K562 treated with DMSO at 1 percent for 12 hours (cell line): ENCODE results near the gene GPATCH4. TPM values are rescaled to one million over a fixed set of nuclear protein-coding genes. Genes with fewer than 3 reads are reported as not detected.

ENCODE experiments used
- total RNA-seq: library from RNA; unstranded; fragments of 300-600 nt; gene quantifications from 2 replicates; pipeline ENCODE4 v1.2.3, GENCODE V29; 2022; ENCODE audit not compliant: insufficient read depth

Gene GPATCH4
- 10.7 and 21.3 TPM in 2 replicates for total RNA-seq

DNA sequence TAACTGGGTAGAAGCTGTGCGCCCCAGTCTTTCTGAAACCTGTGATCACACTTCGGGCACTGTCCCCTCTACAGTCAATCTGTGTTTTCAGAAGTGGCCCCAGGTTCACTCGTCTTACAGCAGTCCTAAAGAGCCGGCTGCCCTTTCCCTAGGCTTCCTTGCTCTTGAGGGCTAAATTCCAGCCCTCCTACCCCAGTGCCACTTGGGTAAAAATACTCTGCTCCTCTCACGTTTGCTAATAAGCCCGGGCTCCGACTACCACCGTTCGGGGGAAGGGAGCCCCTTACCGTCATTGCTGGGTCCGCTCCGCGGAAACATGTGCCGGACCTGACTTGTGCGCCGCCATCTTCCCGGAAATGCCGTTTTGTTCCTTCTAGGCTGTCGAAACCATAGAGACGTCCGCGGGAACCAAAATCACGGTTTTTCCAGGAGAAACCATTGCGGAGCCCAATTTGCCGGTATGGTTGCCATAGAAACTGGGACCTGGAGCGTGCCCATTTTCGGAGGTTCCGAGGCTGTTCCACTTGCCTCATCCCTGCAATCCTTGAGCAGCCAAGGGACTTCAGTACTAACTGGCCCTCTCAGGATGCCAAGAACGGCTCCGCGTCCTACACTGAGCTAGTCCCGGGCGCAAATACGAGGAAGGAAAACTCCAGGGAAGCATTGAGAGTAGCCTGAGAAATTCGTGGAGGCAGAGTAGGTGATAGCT, at the start of gene GPATCH4:
GPATCH4 (minus strand) TSS at position 358 of the 709 bp plus-strand sequence.

DNA sequence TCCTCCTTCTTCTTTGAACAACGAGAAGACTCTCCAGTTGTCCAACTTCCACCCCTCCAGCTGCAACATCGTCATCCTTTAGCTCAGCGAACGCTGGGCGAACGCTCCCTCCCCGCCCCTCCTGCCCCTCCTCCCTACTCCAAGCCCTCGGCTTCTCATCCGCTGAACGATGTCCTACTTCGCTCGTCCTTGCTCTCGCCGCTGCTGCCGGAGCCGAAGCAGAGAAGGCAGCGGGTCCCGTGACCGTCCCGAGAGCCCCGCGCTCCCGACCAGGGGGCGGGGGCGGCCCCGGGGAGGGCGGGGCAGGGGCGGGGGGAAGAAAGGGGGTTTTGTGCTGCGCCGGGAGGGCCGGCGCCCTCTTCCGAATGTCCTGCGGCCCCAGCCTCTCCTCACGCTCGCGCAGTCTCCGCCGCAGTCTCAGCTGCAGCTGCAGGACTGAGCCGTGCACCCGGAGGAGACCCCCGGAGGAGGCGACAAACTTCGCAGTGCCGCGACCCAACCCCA, 40.5 kb upstream of the GPATCH4 start, which contains the start of gene BCAN:
BCAN (plus strand) TSS at position 357 of the 504 bp plus-strand sequence. CDS start 3,938 bp downstream, outside the sequence.

DNA sequence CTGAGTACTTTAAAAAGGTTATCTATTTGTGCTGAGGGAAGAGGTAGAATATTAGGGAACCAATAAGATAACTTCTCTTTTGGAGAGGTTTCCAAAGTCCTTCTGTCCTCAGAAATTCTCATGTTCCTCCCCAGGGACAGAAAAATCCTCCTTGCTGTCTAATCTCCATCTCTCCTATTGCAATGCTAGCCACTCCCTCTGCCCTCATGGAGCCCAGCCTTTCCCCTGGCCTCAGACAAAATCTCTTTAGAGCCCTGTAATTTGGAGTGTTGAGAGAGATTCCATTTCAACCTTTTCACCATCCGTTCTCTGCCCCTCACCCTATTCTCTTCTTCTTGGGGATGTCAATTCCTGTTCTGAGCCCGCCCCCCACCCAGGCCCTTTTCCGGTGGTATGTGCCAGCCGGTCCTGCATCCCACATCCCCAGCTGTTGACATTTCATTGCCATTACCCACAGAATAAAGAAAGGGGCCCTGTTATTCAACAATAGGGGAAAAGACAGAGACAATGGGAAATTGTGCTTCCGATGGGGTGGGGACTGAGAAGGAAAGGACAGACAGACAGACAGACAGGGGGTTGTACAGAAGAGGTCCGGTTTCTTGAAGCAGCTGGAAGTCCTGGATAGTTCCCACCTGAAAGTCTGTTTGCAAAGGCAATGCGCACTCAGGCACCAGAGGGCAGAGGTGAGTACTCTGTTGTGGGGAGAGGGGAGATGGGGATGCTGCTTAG, 17.7 kb upstream of the GPATCH4 start, which contains the start of gene HAPLN2:
HAPLN2 (plus strand) TSS at position 563 of the 729 bp plus-strand sequence. CDS start 4,076 bp downstream, outside the sequence.

DNA sequence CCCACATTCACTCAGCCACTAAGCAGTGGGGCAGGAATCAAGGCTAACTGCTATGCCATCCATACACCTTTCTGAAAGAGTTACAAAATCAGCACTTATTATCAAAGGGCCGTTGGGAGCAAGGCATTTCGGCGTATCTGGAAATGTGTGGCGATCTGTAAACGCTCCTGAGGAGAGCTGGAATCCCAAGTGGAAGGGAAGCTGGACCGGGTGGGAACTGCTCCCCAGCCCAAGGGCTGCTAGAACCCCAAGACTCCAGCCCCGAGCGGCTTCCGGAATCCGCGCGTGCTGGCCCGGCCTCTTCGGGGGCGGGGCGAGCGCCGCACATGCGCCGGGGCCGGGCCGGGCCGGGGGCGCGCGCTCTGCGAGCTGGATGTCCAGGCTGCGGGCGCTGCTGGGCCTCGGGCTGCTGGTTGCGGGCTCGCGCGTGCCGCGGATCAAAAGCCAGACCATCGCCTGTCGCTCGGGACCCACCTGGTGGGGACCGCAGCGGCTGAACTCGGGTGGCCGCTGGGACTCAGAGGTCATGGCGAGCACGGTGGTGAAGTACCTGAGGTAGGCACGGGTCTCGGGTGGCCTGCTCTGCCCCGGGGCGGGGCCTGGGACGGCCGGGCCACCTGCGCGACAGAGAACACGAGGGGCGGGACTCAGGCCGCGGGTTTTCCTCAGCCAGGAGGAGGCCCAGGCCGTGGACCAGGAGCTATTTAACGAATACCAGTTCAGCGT, 9.7 kb downstream of the GPATCH4 start, which contains the start of gene NAXE:
NAXE (plus strand) TSS at position 345 of the 726 bp plus-strand sequence; CDS start at position 374, 29 bp downstream.

DNA sequence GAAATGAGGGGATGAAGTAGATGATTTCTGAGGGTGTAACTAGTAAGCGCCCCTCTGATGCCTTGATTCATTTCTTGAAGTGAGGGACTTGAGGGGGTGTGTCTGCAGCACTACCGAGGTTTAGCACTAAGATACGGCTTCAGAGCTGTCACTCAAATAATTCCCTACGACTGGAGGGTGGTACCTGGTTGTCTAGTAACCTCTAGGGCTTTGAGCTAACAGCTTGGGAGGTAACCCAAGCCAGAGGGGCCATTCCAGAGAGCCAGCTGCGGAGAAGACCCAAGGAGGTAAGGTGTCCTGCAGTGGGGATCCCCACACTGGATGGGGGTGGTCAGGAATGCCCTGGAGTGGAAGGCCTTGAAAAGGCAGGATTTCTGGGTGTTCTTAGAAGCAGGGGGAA, 21.8 kb downstream of the GPATCH4 start, which contains the start of gene TTC24:
TTC24 (plus strand) TSS at position 252 of the 400 bp plus-strand sequence. CDS start 1,642 bp downstream, outside the sequence.

DNA sequence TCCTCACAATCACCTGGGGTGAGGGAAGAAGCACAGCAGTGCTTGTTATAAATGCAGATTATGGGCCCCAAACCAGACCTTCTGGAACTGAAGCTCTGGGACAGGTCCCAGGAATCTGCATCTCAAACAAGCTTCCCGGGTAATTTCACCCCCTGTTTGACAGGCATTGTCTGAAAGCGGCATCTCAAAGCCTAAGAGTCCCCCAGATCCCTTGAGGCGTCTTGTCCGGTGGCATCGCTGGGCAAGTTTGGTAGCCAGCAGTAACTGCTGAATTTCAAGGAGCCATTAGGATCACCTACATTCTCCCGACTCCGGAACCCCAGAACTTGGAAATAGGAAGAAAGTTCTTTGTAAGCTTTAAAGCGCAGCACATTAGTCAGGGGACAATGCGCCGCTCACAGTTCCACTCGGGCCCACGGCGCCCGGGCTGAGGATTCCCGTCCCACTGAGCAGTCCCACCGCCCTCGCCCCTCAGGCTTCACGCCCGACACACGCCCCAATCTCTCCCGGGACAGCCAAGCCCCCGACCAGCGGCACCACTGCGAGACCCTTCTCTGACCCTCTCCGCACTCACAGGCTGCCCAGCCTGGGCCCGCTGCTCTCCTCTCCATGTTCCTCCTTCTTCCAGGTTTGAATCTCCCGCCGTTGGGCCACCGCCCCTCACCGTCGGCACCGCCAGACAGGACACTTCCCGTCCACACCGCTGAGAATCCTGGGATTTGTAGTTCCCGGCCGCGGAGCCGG, 29.2 kb downstream of the GPATCH4 start, which contains the start of gene IQGAP3:
IQGAP3 (minus strand) TSS at position 647 of the 744 bp plus-strand sequence; CDS start at position 611, 36 bp downstream.

Other genes with a start within 250 kb of the GPATCH4 start
- gene RHBG, start 232.3 kb downstream of the GPATCH4 start, total RNA-seq: not detected in 2 replicates
- gene MEF2D, start 100.7 kb downstream of the GPATCH4 start, total RNA-seq: 3.6 and 12.6 TPM in 2 replicates
- 7.9 and 29.1 TPM in 2 replicates for gene IQGAP3, start 28.9 kb downstream of the GPATCH4 start, total RNA-seq
- gene TTC24, start 21.8 kb downstream of the GPATCH4 start, total RNA-seq: not detected in 2 replicates
- 105 and 129 TPM in 2 replicates for gene NAXE, start 9.7 kb downstream of the GPATCH4 start, total RNA-seq
- 2.5 and 5.5 TPM in 2 replicates for gene HAPLN2, start 17.9 kb upstream of the GPATCH4 start, total RNA-seq
- gene BCAN, start 40.6 kb upstream of the GPATCH4 start, total RNA-seq: 0.45 TPM in 1 of 2 replicates, not detected in the other
- gene NES, start 75.9 kb upstream of the GPATCH4 start, total RNA-seq: 3.9 and 7.5 TPM in 2 replicates
- gene CRABP2, start 104.1 kb upstream of the GPATCH4 start, total RNA-seq: 2.3 and 5.5 TPM in 2 replicates
- gene METTL25B, start 127.0 kb upstream of the GPATCH4 start, total RNA-seq: 64.9 and 67.8 TPM in 2 replicates
- gene ISG20L2, start 127.3 kb upstream of the GPATCH4 start, total RNA-seq: 23.3 and 39.7 TPM in 2 replicates
- gene MRPL24, start 139.6 kb upstream of the GPATCH4 start, total RNA-seq: 14.2 and 23.9 TPM in 2 replicates
- gene HDGF, start 150.2 kb upstream of the GPATCH4 start, total RNA-seq: 104 and 121 TPM in 2 replicates
- gene PRCC, start 166.1 kb upstream of the GPATCH4 start, total RNA-seq: 70.5 and 109 TPM in 2 replicates
- 9.2 and 17.7 TPM in 2 replicates for gene SH2D2A, start 215.4 kb upstream of the GPATCH4 start, total RNA-seq